ENCODE results near the gene SPA17. TPM values are rescaled to one million over a fixed set of nuclear protein-coding genes. Genes with fewer than 3 reads are reported as not detected.

The SPA17 gene
- total RNA-seq, 1 donor from 2014 or later: 2.4 TPM

DNA sequence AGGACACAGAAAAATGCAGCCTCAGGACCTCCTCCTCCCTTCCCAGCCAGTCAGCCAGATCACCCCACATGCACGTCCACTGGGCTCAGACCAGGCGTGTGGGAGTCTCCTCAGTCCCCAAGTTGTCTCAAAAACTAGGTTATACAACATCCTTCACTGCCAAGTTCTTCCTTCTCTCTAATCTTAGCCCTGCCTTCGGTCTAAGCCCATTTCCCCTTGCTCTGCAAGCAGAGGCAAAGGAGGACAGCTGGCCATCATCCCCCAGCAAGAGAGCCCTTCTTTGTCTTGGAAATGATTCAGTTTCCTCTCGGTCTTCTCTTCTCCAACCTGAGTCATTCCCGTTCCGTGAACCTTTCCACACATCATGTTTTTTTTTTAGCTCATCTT, 52.0 kb downstream of the SPA17 start:
- Histone ChIP-seq H3K27me3 (ENCODE audit: control insufficient read depth, insufficient read depth, low read length) (no peaks in the 10 kb centered on the region), H3K36me3 (ENCODE audit: control insufficient read depth, insufficient read depth, low read length) (no peaks in the 10 kb centered on the region), H3K4me3 (ENCODE audit: low read depth, low read length) (no peak overlapping the region)
- TF ChIP-seq, protein P1, sequence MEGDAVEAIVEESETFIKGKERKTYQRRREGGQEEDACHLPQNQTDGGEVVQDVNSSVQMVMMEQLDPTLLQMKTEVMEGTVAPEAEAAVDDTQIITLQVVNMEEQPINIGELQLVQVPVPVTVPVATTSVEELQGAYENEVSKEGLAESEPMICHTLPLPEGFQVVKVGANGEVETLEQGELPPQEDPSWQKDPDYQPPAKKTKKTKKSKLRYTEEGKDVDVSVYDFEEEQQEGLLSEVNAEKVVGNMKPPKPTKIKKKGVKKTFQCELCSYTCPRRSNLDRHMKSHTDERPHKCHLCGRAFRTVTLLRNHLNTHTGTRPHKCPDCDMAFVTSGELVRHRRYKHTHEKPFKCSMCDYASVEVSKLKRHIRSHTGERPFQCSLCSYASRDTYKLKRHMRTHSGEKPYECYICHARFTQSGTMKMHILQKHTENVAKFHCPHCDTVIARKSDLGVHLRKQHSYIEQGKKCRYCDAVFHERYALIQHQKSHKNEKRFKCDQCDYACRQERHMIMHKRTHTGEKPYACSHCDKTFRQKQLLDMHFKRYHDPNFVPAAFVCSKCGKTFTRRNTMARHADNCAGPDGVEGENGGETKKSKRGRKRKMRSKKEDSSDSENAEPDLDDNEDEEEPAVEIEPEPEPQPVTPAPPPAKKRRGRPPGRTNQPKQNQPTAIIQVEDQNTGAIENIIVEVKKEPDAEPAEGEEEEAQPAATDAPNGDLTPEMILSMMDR (IDR thresholded peaks at IDR 0.05; ENCODE audit: insufficient read depth, low read length, severe bottlenecking): no peak
- DNase-seq (ENCODE audit: low read depth) (peak; percentile 81), FAIRE-seq (no peak)

DNA sequence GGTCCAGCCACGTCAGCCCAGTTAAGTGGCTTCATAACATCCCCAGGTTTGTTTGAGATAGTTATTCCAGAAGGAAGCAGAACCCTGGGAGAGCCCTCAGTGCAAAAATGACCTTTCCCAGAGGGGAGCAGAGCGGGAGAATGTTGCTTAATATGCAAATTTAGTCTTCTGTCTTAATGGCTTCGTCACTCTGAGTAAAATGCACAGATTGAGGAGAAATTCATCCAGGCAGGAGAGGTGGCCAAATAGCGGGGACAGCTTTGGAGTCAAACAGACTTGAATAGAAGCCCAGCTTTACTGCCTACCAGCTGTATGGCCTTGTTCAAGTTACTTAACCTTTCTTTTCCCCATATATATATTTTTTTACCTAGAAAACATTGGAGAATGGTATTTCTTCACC, 53.8 kb downstream of the SPA17 start:
- no peak for DNase-seq (ENCODE audit: low read depth)
- TF ChIP-seq, protein P1 (IDR thresholded peaks at IDR 0.05; ENCODE audit: insufficient read depth, low read length, severe bottlenecking): no peak
- Histone ChIP-seq H3K36me3 (ENCODE audit: control insufficient read depth, insufficient read depth, low read length) (no peaks in the 10 kb centered on the region), H3K27me3 (ENCODE audit: control insufficient read depth, insufficient read depth, low read length) (no peaks in the 10 kb centered on the region), H3K4me3 (ENCODE audit: low read depth, low read length) (no peak overlapping the region)
- no peak for FAIRE-seq

DNA sequence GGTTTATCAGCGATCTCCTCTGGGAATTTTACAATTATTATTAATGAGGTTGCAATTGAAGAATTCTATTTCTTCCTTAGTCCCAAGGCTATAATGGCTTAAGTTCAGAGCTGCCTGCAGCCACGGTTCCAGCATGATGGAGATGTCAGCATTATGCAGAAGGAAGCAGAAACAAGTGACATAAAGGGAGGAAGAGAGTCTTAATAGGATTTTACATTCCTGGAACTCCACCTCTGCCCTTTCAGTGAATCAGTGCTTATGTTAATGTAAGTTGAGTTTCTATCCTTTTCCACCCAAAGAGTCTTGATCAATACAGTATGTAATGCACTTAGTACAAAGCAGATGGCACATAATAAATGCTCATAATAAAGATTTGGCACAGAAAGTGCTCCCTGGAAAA, 54.4 kb downstream of the SPA17 start:
- DNase-seq (ENCODE audit: low read depth) (no peak), FAIRE-seq (no peak)
- Histone ChIP-seq H3K4me3 (ENCODE audit: low read depth, low read length) (no peak overlapping the region), H3K36me3 (ENCODE audit: control insufficient read depth, insufficient read depth, low read length) (no peaks in the 10 kb centered on the region), H3K27me3 (ENCODE audit: control insufficient read depth, insufficient read depth, low read length) (no peaks in the 10 kb centered on the region)
- TF ChIP-seq, protein P1 (IDR thresholded peaks at IDR 0.05; ENCODE audit: insufficient read depth, low read length, severe bottlenecking): no peak

DNA sequence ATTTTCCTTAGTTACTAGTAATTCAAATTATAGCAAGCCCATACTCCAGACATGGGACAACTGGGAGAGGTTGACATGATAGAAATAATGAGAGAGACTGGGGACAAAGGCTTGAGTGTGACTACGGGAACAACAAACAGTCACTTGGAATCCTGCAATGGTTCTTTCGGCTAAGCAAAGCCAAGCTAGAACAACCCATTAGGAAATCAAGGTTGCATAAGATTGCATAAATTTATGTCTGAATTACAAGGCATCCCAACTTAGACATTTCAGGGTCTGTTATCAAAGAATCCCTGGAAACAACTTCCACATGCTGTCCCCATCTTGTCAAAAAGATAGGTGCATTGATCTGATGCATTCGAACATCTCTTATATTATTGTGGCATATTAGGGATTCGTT, 55.9 kb downstream of the SPA17 start:
- Histone ChIP-seq H3K4me3 (ENCODE audit: low read depth, low read length) (no peak overlapping the region), H3K36me3 (ENCODE audit: control insufficient read depth, insufficient read depth, low read length) (no peaks in the 10 kb centered on the region), H3K27me3 (ENCODE audit: control insufficient read depth, insufficient read depth, low read length) (no peaks in the 10 kb centered on the region)
- TF ChIP-seq, protein P1 (IDR thresholded peaks at IDR 0.05; ENCODE audit: insufficient read depth, low read length, severe bottlenecking): no peak
- no peak for DNase-seq (ENCODE audit: low read depth)
- FAIRE-seq: no peak

DNA sequence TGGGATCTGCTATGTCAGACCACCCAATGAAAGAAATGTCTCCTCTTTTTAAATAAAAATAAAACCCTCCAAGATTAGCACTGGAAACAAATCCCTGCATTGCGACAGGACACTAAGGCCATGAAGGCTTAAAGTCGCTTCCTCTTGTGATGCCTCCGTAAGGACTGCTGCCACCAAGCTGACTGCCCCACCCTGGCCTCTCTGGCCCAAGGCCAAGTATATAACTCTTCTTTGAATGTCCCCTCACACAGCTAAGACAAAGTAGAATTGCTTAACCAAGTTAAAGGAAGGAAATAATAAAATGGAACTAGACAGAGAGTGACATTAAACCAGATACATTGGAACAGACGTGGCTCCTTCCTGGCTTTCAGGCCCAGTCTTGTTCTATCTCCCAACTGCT, 58.5 kb downstream of the SPA17 start:
- H3K36me3 ChIP-seq (ENCODE audit: control insufficient read depth, insufficient read depth, low read length): no peaks in the 10 kb centered on the region
- H3K27me3 ChIP-seq (ENCODE audit: control insufficient read depth, insufficient read depth, low read length): no peaks in the 10 kb centered on the region
- no peak overlapping the region for H3K4me3 ChIP-seq (ENCODE audit: low read depth, low read length)
- FAIRE-seq: no peak
- TF ChIP-seq, protein P1 (IDR thresholded peaks at IDR 0.05; ENCODE audit: insufficient read depth, low read length, severe bottlenecking): no peak
- DNase-seq (ENCODE audit: low read depth): no peak

DNA sequence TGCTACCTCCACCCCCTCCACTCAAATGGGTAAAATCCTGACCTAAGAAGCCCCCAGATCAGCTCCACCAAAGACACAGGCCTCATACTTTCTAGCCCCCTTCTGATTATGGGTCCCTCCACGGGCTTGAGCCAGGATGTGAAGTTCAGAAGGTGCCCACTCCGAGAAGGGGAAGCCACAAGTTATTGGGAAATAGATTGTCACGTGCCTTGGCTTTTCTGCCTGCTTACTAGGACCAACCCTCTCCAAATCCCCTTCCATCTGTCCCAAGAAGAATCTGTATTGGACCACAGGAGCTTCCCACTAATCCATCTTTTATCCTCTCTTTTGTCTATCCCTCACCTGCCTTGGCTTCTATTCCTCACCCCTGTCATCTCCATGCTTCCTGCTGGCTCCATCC, 63.0 kb downstream of the SPA17 start:
- TF ChIP-seq, protein P1 (IDR thresholded peaks at IDR 0.05; ENCODE audit: insufficient read depth, low read length, severe bottlenecking): no peak
- DNase-seq (ENCODE audit: low read depth) (no peak), FAIRE-seq (no peak)
- Histone ChIP-seq H3K27me3 (ENCODE audit: control insufficient read depth, insufficient read depth, low read length) (no peaks in the 10 kb centered on the region), H3K36me3 (ENCODE audit: control insufficient read depth, insufficient read depth, low read length) (no peaks in the 10 kb centered on the region), H3K4me3 (ENCODE audit: low read depth, low read length) (no peak overlapping the region)
